Vagina (tissue), 2 donors: ENCODE data around the gene VSIG8. TPM values are rescaled to one million over a fixed set of nuclear protein-coding genes. Genes with fewer than 3 reads are reported as not detected.
"Not testable (repeated sequence)": the region's sequence is repeated elsewhere in the genome, so short reads cannot be mapped to it uniquely, and the experiment has no call there.

Experiments used
- DNase-seq, 2 donors: peaks; one replicate each; pipeline ENCODE4 v3.0.0-alpha.2; 2017; ENCODE audit errors: extremely low spot score in 2 of 2
- H3K27ac ChIP-seq: fragments of 200-600 bp; sonication (generic); one replicate; pipeline ENCODE4 v1.5.1; 2019
- H3K27me3 ChIP-seq: fragments of 200-600 bp; sonication (generic); one replicate; pipeline ENCODE4 v1.5.1; 2019
- H3K36me3 ChIP-seq, 2 donors: fragments of 200-600 bp; sonication (generic); one replicate each; pipeline ENCODE4 v1.5.1; 2017 to 2019
- H3K4me1 ChIP-seq: fragments of 200-600 bp; sonication (generic); one replicate; pipeline ENCODE4 v1.5.1; 2019
- H3K4me3 ChIP-seq, 2 donors: fragments of 200-600 bp; sonication (generic); 1 replicate in 1 of 2; 2 replicates in 1 of 2; pipeline ENCODE4 v1.5.1; 2016 to 2019
- H3K9me3 ChIP-seq: fragments of 200-600 bp; sonication (generic); one replicate; pipeline ENCODE4 v1.5.1; 2019
- POLR2A ChIP-seq, 2 donors: fragments of 450-650 bp; IDR thresholded peaks; one replicate each; pipeline ENCODE4 v1.6.1; 2017; ENCODE audit warnings: antibody characterized with exemption in 2 of 2, mild to moderate bottlenecking in 2 of 2, moderate library complexity in 2 of 2
- POLR2AphosphoS5 ChIP-seq, 2 donors: sonication (generic); formaldehyde crosslinking; IDR thresholded peaks; one replicate each; pipeline ENCODE4 v1.9.0; 2017; ENCODE audit warnings: antibody characterized with exemption in 2 of 2, mild to moderate bottlenecking in 2 of 2, low read depth in 1 of 2; ENCODE audit not compliant: insufficient read depth in 1 of 2
- intact Hi-C: fragments of 100-400 bp; cut with DNase I; formaldehyde crosslinking; loops from one replicate; pipeline ENCODE4 v1.15.1; 2023
- total RNA-seq: library from RNA; depleted of rRNA; stranded (reverse); fragments of >200 nt; gene quantifications from one replicate; pipeline ENCODE4 v1.2.3, GENCODE V29; 2016
- TF ChIP-seq, protein P1 (sequence below), 3 experiments: fragments of 450-650 bp in 2 of 3; fragments of 200-600 bp in 1 of 3; sonication (generic) in 1 of 3; IDR thresholded peaks; one replicate each; pipeline ENCODE4 v1.5.1; 2017 to 2019; ENCODE audit warnings: antibody characterized with exemption in 3 of 3, mild to moderate bottlenecking in 2 of 3, moderate library complexity in 2 of 3

Gene VSIG8
- total RNA-seq, 1 donor from 2014 or later: not detected

DNA sequence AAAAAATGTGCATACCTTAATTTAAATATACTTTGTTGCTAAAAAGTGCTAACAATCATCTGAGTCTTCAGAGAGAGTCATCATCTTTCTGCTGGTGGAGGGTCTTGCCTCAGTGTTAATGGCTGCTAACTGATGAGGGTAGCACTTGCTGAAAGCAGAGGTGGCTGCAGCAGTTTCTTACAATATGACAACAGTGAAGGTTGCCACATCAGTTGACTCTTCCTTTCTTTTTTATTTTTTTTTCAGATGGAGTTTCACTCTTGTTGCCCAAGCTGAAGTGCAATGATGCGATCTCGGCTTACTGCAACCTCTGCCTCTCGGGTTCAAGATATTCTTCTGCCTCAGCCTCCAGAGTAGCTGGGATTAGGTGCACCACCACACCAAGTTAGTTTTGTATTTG is 40.1 kb upstream of the VSIG8 start:
- DNase-seq: no peak
- Histone ChIP-seq H3K9me3 (no peaks in the 10 kb centered on the region), H3K27ac (no peak overlapping the region), H3K27me3 (no peaks in the 10 kb centered on the region), H3K36me3 (no peaks in the 10 kb centered on the region), H3K4me1 (peaks cover 23% of the 10 kb centered on the region), H3K4me3 (no peak overlapping the region)
- intact Hi-C loops: no loop called here
- no peak for TF ChIP-seq POLR2A (IDR thresholded peaks at IDR 0.05)
- TF ChIP-seq POLR2AphosphoS5 (IDR thresholded peaks at IDR 0.05; ENCODE audit: insufficient read depth in 1 of 2, low read depth in 1 of 2): no peak
- TF ChIP-seq, protein P1, sequence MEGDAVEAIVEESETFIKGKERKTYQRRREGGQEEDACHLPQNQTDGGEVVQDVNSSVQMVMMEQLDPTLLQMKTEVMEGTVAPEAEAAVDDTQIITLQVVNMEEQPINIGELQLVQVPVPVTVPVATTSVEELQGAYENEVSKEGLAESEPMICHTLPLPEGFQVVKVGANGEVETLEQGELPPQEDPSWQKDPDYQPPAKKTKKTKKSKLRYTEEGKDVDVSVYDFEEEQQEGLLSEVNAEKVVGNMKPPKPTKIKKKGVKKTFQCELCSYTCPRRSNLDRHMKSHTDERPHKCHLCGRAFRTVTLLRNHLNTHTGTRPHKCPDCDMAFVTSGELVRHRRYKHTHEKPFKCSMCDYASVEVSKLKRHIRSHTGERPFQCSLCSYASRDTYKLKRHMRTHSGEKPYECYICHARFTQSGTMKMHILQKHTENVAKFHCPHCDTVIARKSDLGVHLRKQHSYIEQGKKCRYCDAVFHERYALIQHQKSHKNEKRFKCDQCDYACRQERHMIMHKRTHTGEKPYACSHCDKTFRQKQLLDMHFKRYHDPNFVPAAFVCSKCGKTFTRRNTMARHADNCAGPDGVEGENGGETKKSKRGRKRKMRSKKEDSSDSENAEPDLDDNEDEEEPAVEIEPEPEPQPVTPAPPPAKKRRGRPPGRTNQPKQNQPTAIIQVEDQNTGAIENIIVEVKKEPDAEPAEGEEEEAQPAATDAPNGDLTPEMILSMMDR (IDR thresholded peaks at IDR 0.05): no peak

DNA sequence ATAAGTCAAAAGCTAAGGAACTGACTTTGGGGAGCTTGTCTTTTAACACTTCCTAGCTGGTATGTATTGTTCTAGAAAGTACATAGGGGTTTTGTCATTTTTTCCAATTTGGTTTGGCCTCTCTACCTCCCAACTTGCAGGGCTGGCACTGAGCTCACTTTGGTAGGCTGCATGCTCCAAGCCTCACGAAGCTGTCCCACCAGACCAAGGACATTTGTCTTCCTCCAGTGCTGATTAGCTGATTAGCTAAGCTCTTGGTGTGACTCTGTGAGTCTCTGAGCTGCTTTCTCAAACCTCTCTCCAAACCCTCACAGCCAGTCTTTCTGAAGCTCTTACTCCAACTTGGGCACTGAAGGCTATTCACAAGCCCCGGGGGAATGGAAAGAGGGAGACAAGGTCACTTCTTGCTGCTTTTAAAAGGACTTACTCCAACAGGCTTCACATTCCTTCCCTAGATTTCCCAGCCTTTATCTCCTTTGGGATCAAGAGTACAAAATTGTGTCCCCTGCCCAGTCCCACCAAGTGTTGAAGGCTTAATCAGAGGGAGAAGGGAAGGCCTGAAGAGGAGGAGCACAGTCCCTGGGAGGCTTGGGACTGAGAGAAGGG is 38.4 kb upstream of the VSIG8 start:
- H3K4me1 ChIP-seq: peaks cover 28% of the 10 kb centered on the region

DNA sequence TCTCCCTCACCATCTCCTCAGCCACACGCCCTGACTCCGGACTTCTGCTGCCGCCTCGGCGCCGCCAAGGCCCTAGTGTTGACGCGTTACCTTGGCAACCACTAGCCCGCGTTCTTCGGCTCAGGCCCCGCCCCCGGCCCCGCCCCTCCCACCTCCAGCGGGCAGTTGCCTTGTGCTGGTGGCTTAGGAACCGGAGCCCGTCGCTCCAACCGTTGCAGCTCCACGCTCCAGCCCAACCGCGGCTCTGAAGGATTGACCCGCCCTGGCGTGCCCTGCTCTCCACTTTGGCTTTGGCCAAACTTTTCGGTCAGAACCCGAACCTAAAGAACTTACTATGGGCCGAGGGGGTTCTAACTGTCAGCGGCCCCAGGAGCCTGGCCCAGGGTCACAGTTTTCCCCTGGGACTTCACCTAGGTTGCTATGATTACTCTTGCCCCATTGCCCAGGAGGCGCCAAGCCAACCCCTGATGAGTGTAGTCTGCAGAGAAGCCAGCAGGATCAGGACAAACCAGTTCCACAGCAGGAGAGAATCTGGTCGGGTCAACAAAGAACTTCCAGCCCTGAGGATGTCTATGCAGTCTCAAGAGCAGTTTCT is 37.7 kb upstream of the VSIG8 start, which contains the start of gene CFAP45:
Gene CFAP45, minus strand, starts transcription at position 80 of the 595 bp plus-strand sequence. Its CDS starts 67 bp downstream, at position 13.
- DNase-seq: no peak
- Histone ChIP-seq H3K9me3 (no peaks in the 10 kb centered on the region), H3K36me3 (no peaks in the 10 kb centered on the region), H3K27ac (peak within 1 kb of the TSS; percentile 4), H3K27me3 (no peaks in the 10 kb centered on the region), H3K4me1 (peaks cover 28% of the 10 kb centered on the region), H3K4me3 (peak within 1 kb of the TSS in 1 of 2 donors; percentile 4)
- intact Hi-C loops: no loop called here
- TF ChIP-seq POLR2AphosphoS5 (IDR thresholded peaks at IDR 0.05; ENCODE audit: insufficient read depth in 1 of 2, low read depth in 1 of 2) (peak; percentile 25 to 30), POLR2A (IDR thresholded peaks at IDR 0.05) (no peak)
- TF ChIP-seq, protein P1 (IDR thresholded peaks at IDR 0.05): no peak

More for the DNA sequence above, 38.4 kb upstream of the VSIG8 start:
- no peaks in the 10 kb centered on the region for H3K9me3 ChIP-seq
- H3K27me3 ChIP-seq: no peaks in the 10 kb centered on the region
- no peak overlapping the region for H3K4me3 ChIP-seq
- TF ChIP-seq, protein P1 (IDR thresholded peaks at IDR 0.05): no peak
- no peak for TF ChIP-seq POLR2A (IDR thresholded peaks at IDR 0.05)
- no peak for TF ChIP-seq POLR2AphosphoS5 (IDR thresholded peaks at IDR 0.05; ENCODE audit: insufficient read depth in 1 of 2, low read depth in 1 of 2)
- DNase-seq: no peak
- H3K36me3 ChIP-seq: no peaks in the 10 kb centered on the region
- intact Hi-C loops: no loop called here
- H3K27ac ChIP-seq: peak overlapping the region; percentile 4

DNA sequence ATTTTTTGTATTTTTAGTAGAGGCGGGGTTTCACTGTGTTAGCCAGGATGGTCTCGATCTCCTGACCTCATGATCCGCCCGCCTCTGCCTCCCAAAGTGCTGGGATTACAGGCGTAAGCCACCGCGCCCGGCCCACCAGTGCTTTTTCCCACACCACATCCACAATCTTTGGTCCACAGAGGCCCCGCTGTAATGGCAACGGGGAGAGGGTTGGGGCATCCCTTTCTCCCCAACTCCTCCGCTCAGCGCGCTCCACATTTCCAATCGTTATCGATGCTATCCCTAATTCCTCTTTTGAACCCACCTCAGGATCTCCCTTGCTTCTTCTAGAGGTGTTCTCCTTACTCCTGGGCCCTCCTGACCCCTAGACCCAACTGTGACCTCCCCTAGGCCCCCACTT is 37.2 kb upstream of the VSIG8 start:
- peaks cover 28% of the 10 kb centered on the region for H3K4me1 ChIP-seq
- H3K27ac ChIP-seq, intact Hi-C loops, H3K27me3 ChIP-seq, H3K9me3 ChIP-seq, H3K4me3 ChIP-seq, DNase-seq, H3K36me3 ChIP-seq: not testable (repeated sequence)

DNA sequence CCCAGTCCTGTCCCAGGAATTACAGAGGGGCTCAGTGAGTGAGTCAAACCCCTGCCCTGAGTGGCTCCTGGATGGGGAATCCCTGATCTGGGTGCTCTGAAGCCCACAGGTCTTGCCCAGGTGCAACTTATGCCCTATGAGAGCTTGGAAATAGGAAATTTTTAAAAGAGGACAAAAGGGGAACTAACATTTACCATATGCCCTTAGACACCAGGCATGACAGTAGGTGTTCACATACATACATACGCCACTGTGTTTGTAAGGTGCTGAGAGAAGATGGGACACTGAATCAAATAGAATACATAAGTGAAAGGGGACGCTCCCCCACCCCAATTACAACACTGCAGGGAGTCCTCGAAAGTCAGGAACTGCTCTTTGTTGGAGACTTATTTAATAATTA is 36.1 kb upstream of the VSIG8 start:
- TF ChIP-seq, protein P1 (IDR thresholded peaks at IDR 0.05): no peak
- TF ChIP-seq POLR2AphosphoS5 (IDR thresholded peaks at IDR 0.05; ENCODE audit: insufficient read depth in 1 of 2, low read depth in 1 of 2) (no peak), POLR2A (IDR thresholded peaks at IDR 0.05) (no peak)

More for the DNA sequence above, 36.1 kb upstream of the VSIG8 start:
- no peaks in the 10 kb centered on the region for H3K36me3 ChIP-seq
- no peak for DNase-seq
- intact Hi-C loops: no loop called here
- H3K27me3 ChIP-seq: no peaks in the 10 kb centered on the region
- no peak overlapping the region for H3K27ac ChIP-seq
- H3K4me3 ChIP-seq: no peak overlapping the region
- no peaks in the 10 kb centered on the region for H3K9me3 ChIP-seq
- peaks cover 28% of the 10 kb centered on the region for H3K4me1 ChIP-seq
